ENCODE measurements around the gene PAFAH1B2. TPM values are rescaled to one million over a fixed set of nuclear protein-coding genes. Genes with fewer than 3 reads are reported as not detected.

PAFAH1B2 gene
- total and polyA plus RNA-seq, 2 of the 8 experiments (the other 6 are each of a cell fraction or from before 2014, with no cell fraction given), result 38.2 to 161 TPM

DNA sequence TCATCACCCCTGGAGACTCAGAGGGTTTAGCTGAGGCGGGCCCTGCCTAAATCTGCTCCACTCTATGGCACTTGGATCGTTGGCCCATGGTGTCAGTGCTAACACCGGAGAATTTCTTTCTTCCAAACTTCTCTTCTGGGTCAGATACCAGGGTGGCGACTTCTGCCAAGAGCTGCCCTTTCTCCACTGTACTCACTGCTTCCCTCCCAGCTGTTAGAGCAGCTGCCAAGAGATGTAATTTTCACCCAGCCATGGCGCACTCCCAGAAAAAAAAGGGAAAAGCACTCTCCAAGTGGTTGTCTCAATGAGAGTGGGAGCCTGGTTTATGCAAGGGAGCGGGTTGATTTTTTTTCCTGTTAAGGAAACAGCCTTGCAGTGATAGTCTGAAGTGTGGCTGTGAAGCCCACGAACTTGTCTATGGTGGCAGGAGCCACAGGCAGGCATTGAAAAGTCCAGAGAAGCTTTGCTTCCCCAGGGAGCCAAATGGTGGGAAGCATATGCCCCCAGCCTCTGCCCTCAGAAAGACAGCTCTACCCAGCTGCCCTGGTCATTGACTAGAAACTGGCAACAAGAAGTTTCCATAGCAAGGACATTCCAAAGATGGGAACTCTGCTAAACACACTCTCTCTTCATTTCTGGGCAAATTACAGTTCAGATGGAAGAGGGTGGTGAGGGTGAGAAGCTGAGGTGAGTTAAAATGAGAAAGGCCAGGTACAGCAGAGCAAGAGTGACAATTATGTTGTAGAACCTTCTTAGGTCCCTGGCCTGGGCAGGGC is 77.1 kb downstream of the PAFAH1B2 start:
- H3K14ac ChIP-seq (ENCODE audit: insufficient read length), result no peak overlapping the region
- no peak overlapping the region for H2BK12ac ChIP-seq (ENCODE audit: low read depth, low read length)
- no peak overlapping the region for H3K27ac ChIP-seq (ENCODE audit: low read depth, low read length)
- 0 out of 2 replicates have a peak overlapping the region, but pooled peaks have one; percentile 21 for H2BK5ac ChIP-seq (ENCODE audit: low read depth, low read length)
- POLR2A ChIA-PET (ENCODE audit: partially characterized antibody), result interaction anchor here (0.8 to 4.0 kb wide), 12 partner anchors 10 to 348 kb away, joined by 3 to 17 read pairs (median 5); partner anchors contain the start of genes PCSK7, SIDT2 and TAGLN
- H3K27me3 ChIP-seq (replicated peaks in 1 of 4; ENCODE audit: control insufficient read depth in 3 of 4, extremely low read depth in 1 of 4, insufficient read depth in 3 of 4, low read length in 3 of 4), result no peaks in the 10 kb centered on the region
- no peak overlapping the region for H2AK5ac ChIP-seq (ENCODE audit: low read depth, low read length)
- H2AFZ ChIP-seq (ENCODE audit: low read length), result no peak overlapping the region
- no peak overlapping the region for H3K4ac ChIP-seq (replicated peaks; ENCODE audit: insufficient read length, low read depth, low read length)
- H3K4me1 ChIP-seq (replicated peaks in 1 of 4; ENCODE audit: control insufficient read depth in 3 of 4, insufficient read depth in 4 of 4, low read length in 3 of 4), result no peaks in the 10 kb centered on the region
- peaks cover 0 to 1% of the 10 kb centered on the region in 2 experiments for H4K20me1 ChIP-seq (replicated peaks in 1 of 2; ENCODE audit: control insufficient read depth in 1 of 2, insufficient read depth in 2 of 2, low read length in 2 of 2)
- TF ChIP-seq CEBPB (IDR thresholded peaks at IDR 0.05; ENCODE audit: low read depth, low read length), result no peak
- TF ChIP-seq FOSL1 (IDR thresholded peaks at IDR 0.05; ENCODE audit: insufficient read depth, low read depth, low read length), result no peak
- TF ChIP-seq SIN3A (conservative IDR thresholded peaks at IDR 0.05 in 1 of 2, IDR thresholded peaks at IDR 0.05 in 1 of 2; ENCODE audit: low read depth in 1 of 2, low read length in 2 of 2), result no peak
- TF ChIP-seq RBBP5 (IDR thresholded peaks at IDR 0.05; ENCODE audit: borderline replicate concordance, low read depth, low read length), result no peak
- no peak for TF ChIP-seq KDM1A (IDR thresholded peaks at IDR 0.05; ENCODE audit: borderline replicate concordance, low read length)
- TF ChIP-seq, protein P1, sequence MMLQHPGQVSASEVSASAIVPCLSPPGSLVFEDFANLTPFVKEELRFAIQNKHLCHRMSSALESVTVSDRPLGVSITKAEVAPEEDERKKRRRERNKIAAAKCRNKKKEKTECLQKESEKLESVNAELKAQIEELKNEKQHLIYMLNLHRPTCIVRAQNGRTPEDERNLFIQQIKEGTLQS (IDR thresholded peaks at IDR 0.05; ENCODE audit: insufficient read depth, low read depth, low read length), result no peak
- no peak for TF ChIP-seq JUND (IDR thresholded peaks at IDR 0.05; ENCODE audit: low read length)
- TF ChIP-seq YY1 (IDR thresholded peaks at IDR 0.05; ENCODE audit: low read depth, low read length), result no peak
- no peak for TF ChIP-seq PHF8 (conservative IDR thresholded peaks at IDR 0.05; ENCODE audit: low read depth, low read length)
- no peak for TF ChIP-seq BACH1 (IDR thresholded peaks at IDR 0.05; ENCODE audit: low read length)
- DNase-seq (ENCODE audit: low read depth in 1 of 2, low spot score in 2 of 2) (no peak), FAIRE-seq (no peak)
- H2BK20ac ChIP-seq (ENCODE audit: low read length), result no peak overlapping the region
- H2BK15ac ChIP-seq (ENCODE audit: low read length), result no peak overlapping the region
- H3K79me2 ChIP-seq (ENCODE audit: control insufficient read depth in 1 of 2, insufficient read depth in 2 of 2, low read length in 2 of 2), result no peaks in the 10 kb centered on the region; a peak in 1 of 4 replicates
- no peak overlapping the region for H3K23ac ChIP-seq (ENCODE audit: insufficient read length)
- WGBS, 2 experiments (ENCODE audit: extremely low coverage in 1 of 2, insufficient coverage in 1 of 2, insufficient read length in 1 of 2, insufficient replicate concordance in 2 of 2, low coverage in 1 of 2, low lambda C conversion rate in 2 of 2, missing lambda C conversion rate in 1 of 2), result 80% methylated on average over 7 of the region's 7 CpGs; no CpG with 5 or more reads in 1 of the 2 experiments
- H3K9me3 ChIP-seq (ENCODE audit: insufficient read depth in 2 of 2, low read depth in 1 of 2, low read length in 1 of 2), result no peaks in the 10 kb centered on the region
- H4K91ac ChIP-seq (replicated peaks; ENCODE audit: insufficient read length, low read length), result no peak overlapping the region
- no peaks in the 10 kb centered on the region for H3K79me1 ChIP-seq (ENCODE audit: low read depth, low read length)
- no peak overlapping the region for H3K4me3 ChIP-seq (ENCODE audit: extremely low read depth in 1 of 4, insufficient read depth in 2 of 4, low read depth in 3 of 4, low read length in 4 of 4)
- H3K4me2 ChIP-seq (ENCODE audit: insufficient read depth in 1 of 2, low read depth in 2 of 2, low read length in 2 of 2), result no peak overlapping the region
- no peak overlapping the region for H2BK120ac ChIP-seq (replicated peaks; ENCODE audit: low read depth, low read length)
- no peak overlapping the region for H3K18ac ChIP-seq (ENCODE audit: extremely low read depth, low read length)
- H4K5ac ChIP-seq (ENCODE audit: insufficient read length, low read depth, low read length), result no peak overlapping the region
- H3K56ac ChIP-seq (replicated peaks; ENCODE audit: insufficient read length, low read depth, low read length), result no peak overlapping the region
- H3K9ac ChIP-seq (replicated peaks in 1 of 4; ENCODE audit: extremely low read depth in 1 of 4, low read depth in 3 of 4, low read length in 3 of 4), result no peak overlapping the region
- H4K8ac ChIP-seq (ENCODE audit: extremely low read depth, insufficient read depth, low read length), result no peak overlapping the region
- no peaks in the 10 kb centered on the region for H3K23me2 ChIP-seq (ENCODE audit: low read depth, low read length)
- peaks cover 9 to 38% (median 27%) of the 10 kb centered on the region in 4 experiments; a peak in 7 of 8 replicates for H3K36me3 ChIP-seq (ENCODE audit: control insufficient read depth in 2 of 4, insufficient read depth in 4 of 4, low read length in 3 of 4)
- CTCF ChIA-PET (ENCODE audit: partially characterized antibody), result interaction anchor here (0.9 to 25.0 kb wide), 8 partner anchors 9 to 82 kb away, joined by 3 to 449 read pairs (median 6); partner anchors contain the start of genes PCSK7, SIDT2 and TAGLN

Data from H1 (cell line).